Measurements from ENCODE around the gene RPL39. TPM values are rescaled to one million over a fixed set of nuclear protein-coding genes. Genes with fewer than 3 reads are reported as not detected.

RPL39 gene
- polyA plus RNA-seq, 3 donors: 1,908 to 2,198 (median 1,931) TPM

GRCh38 chrX:119757979-119758730 lies 33.3 kb downstream of the RPL39 start, which contains the start of gene SOWAHD:
TSS of gene SOWAHD (plus strand) at chrX:119758588. CDS start at chrX:119758668, 80 bp downstream.
- intact Hi-C loops (cut with micrococcal nuclease): loop anchor here in 1 of 2 donors (10.0 kb wide), 1 partner anchor 63 kb away; the partner anchor contains the start of gene SEPTIN6
- no peak for TF ChIP-seq CTCF (IDR thresholded peaks at IDR 0.05)
- H3K4me1 Mint-ChIP-seq: peaks cover 64% of the 10 kb centered on the region
- Histone ChIP-seq H3K9me3 (replicated peaks in 1 of 2; ENCODE audit: control insufficient read depth in 1 of 2, insufficient read depth in 1 of 2, low read length in 2 of 2) (no peaks in the 10 kb centered on the region), H3K79me2 (ENCODE audit: insufficient read depth, low read length) (peaks cover 54% of the 10 kb centered on the region), H3K4me2 (replicated peaks; ENCODE audit: extremely low read depth, low read length, poor library complexity, severe bottlenecking) (peak within 1 kb of the TSS; percentile 87), H3K27me3 (ENCODE audit: control insufficient read depth in 2 of 2, insufficient read depth in 2 of 2, low read length in 2 of 2) (no peaks in the 10 kb centered on the region), H3K4me1 (ENCODE audit: control insufficient read depth in 1 of 2, insufficient read depth in 2 of 2, low read length in 2 of 2) (peaks cover 63 to 66% of the 10 kb centered on the region in 2 donors), H3K4me3 (replicated peaks in 1 of 3; ENCODE audit: low read depth in 2 of 3, low read length in 3 of 3) (peak within 1 kb of the TSS; percentile 62 to 81 (median 64)), H3K9ac (ENCODE audit: insufficient read depth, low read length, poor library complexity, severe bottlenecking) (peak within 1 kb of the TSS; percentile 70), H3K27ac (ENCODE audit: low read depth in 1 of 2, low read length in 2 of 2) (peak within 1 kb of the TSS; percentile 80 to 83), H4K20me1 (ENCODE audit: insufficient read depth, low read length) (peaks cover 12% of the 10 kb centered on the region), H2AFZ (ENCODE audit: insufficient read depth, low read depth, low read length, poor library complexity, severe bottlenecking) (peak within 1 kb of the TSS; percentile 73), H3K36me3 (replicated peaks in 1 of 2; ENCODE audit: control insufficient read depth in 1 of 2, insufficient read depth in 2 of 2, low read length in 2 of 2) (no peaks in the 10 kb centered on the region)
- H3K27ac Mint-ChIP-seq: peak within 1 kb of the TSS; percentile 79 to 93 (median 86)
- H3K36me3 Mint-ChIP-seq: peaks cover 4 to 6% of the 10 kb centered on the region in 2 donors
- peaks cover 0 to 16% (median 0%) of the 10 kb centered on the region in 3 donors for H3K27me3 Mint-ChIP-seq (ENCODE audit: low read depth in 3 of 3)
- H3K4me3 Mint-ChIP-seq: peak within 1 kb of the TSS; percentile 83 to 93
- DNase-seq: peak in 2 of 3 donors; percentile 34 to 48
- peaks cover 0 to 6% (median 0%) of the 10 kb centered on the region in 7 donors for H3K9me3 Mint-ChIP-seq
- WGBS (ENCODE audit: insufficient coverage): under 1% methylated on average over 49 of the region's 59 CpGs

GRCh38 chrX:119757646-119757978 lies 33.8 kb downstream of the RPL39 start:
- Histone ChIP-seq H3K4me2 (replicated peaks; ENCODE audit: extremely low read depth, low read length, poor library complexity, severe bottlenecking) (peak overlapping the region; percentile 87), H3K36me3 (replicated peaks in 1 of 2; ENCODE audit: control insufficient read depth in 1 of 2, insufficient read depth in 2 of 2, low read length in 2 of 2) (no peaks in the 10 kb centered on the region), H3K9me3 (replicated peaks in 1 of 2; ENCODE audit: control insufficient read depth in 1 of 2, insufficient read depth in 1 of 2, low read length in 2 of 2) (no peaks in the 10 kb centered on the region), H3K9ac (ENCODE audit: insufficient read depth, low read length, poor library complexity, severe bottlenecking) (peak overlapping the region; percentile 70), H3K4me1 (ENCODE audit: control insufficient read depth in 1 of 2, insufficient read depth in 2 of 2, low read length in 2 of 2) (peaks cover 62 to 66% of the 10 kb centered on the region in 2 donors), H4K20me1 (ENCODE audit: insufficient read depth, low read length) (peaks cover 12% of the 10 kb centered on the region), H3K27me3 (ENCODE audit: control insufficient read depth in 2 of 2, insufficient read depth in 2 of 2, low read length in 2 of 2) (no peaks in the 10 kb centered on the region), H3K4me3 (replicated peaks in 1 of 3; ENCODE audit: low read depth in 2 of 3, low read length in 3 of 3) (peak overlapping the region; percentile 62 to 81 (median 64)), H3K79me2 (ENCODE audit: insufficient read depth, low read length) (peaks cover 54% of the 10 kb centered on the region), H2AFZ (ENCODE audit: insufficient read depth, low read depth, low read length, poor library complexity, severe bottlenecking) (peak overlapping the region; percentile 73), H3K27ac (ENCODE audit: low read depth in 1 of 2, low read length in 2 of 2) (peak overlapping the region; percentile 80 to 83)
- Mint-ChIP-seq H3K9me3 (peaks cover 0 to 6% (median 0%) of the 10 kb centered on the region in 7 donors), H3K36me3 (peaks cover 4 to 6% of the 10 kb centered on the region in 2 donors), H3K4me1 (peaks cover 59% of the 10 kb centered on the region), H3K27me3 (ENCODE audit: low read depth in 3 of 3) (peaks cover 0 to 15% (median 0%) of the 10 kb centered on the region in 3 donors), H3K27ac (peak overlapping the region in 6 of 7 donors; percentile 0 to 93 (median 86)), H3K4me3 (peak overlapping the region; percentile 83 to 93)
- intact Hi-C loops (cut with micrococcal nuclease): loop anchor here in 1 of 2 donors (10.0 kb wide), 1 partner anchor 63 kb away; the partner anchor contains the start of gene SEPTIN6
- TF ChIP-seq CTCF (IDR thresholded peaks at IDR 0.05): no peak
- DNase-seq: no peak
- 25% methylated on average over 4 of the region's 12 CpGs for WGBS (ENCODE audit: insufficient coverage)
